Stimulated activated CD8-positive, alpha-beta memory T cell treated with anti-CD3 and anti-CD28 coated beads, Interleukin-12 subunit alpha, Interleukin-12 subunit beta, amount 100 ng/mL, for 24 hours (primary cell): ENCODE results near the gene DHRS3.
"Not testable (repeated sequence)": the region's sequence is repeated elsewhere in the genome, so short reads cannot be mapped to it uniquely, and the experiment has no call there.

Experiments
- DNase-seq: peaks from one replicate; pipeline ENCODE4 v3.0.0-alpha.2; 2020; ENCODE audit errors: extremely low read depth

The DHRS3 gene

DNA sequence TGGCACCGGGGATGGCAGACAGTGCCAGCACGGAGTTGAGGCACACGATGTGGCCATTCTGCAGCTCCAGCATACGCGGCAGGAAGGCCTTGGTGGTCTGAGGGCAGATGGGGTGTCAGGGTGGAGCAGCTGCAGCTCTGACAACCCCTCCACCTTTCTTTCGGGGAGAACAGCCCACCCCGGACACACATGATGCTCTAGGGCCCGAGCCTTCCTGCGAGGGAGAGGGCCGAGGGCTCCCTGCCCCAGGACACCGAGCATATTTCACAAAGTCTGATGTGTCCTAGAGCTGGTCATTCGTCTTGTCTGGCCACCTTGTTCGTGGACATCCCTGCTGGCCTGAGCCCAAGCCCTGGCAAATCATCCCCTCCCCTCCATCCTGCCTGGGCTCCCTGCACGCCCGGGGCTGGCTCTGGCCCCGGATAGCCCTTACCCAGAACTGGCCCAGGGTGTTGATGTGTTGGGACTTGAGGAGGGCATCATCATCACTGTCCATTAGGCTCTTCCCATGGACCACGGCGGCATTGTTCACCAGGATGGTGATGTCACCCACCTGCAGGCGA, 39.1 kb downstream of the DHRS3 start:
- no peak for DNase-seq

GRCh38 chr1:12577020-12577419, 41.0 kb downstream of the DHRS3 start:
- DNase-seq: no peak

- DNase-seq: no peak
These were observed 43.3 kb downstream of the DHRS3 start for GRCh38 chr1:12574757-12575139.

DNA sequence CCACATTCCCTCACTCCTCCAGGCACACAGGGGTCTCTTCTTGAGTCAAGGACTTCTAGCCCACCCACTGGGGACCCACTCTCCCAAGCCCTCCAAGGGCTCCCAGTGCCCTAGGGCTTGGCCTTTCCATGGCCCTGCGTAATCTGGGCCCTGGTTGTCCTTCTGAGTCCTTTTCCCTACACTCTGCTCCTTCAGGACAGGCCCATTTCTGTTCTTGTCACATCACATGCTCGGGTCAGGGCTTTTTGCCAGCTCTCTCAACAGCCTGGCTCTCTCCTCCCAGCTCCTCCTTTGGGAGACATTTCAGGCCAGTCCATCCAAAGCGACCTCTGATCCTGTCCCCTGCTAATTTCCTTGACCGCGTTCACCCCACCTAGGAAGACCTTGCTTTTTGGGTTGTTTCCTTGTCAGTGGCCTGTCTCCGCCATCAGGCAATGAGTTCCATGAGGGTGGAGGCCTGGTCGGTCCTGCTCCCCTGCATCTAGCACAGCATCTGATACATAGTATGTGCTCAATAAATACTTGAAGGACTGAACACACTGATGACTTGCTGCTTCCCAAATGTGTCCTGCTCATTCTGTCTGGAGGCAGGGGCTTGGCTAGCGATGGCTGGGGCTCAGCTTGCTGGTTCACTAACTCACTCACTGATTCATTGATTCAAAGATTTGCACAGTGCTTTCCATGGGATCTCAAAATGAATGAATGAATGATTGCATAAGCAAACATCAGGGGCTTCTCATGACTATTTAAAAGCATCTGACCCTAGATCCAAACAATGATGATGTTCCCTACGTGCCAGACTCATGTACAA, 44.8 kb downstream of the DHRS3 start:
- no peak for DNase-seq

- no peak for DNase-seq
These were observed 45.5 kb downstream of the DHRS3 start for GRCh38 chr1:12572522-12572921.

DNA sequence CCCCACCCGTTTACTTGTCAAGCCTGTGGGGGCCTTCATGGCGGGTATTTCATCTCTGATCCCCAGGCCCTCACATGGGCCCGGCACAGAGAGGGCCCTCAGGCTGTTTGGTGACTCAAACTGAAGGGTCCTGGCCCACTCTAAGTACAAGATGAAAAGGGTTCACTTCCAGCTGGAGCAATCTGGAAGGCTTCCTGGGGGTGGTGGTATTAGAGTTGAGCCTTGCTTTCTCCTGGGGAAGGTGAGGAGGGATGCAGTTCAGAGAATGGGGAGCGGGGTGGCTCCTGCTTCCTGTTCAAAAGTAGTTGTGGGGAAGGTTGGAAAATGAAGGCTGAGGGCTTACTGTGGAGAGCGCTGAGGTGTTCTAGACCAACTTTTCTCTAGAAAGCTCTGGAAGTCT, 47.7 kb downstream of the DHRS3 start:
- DNase-seq: no peak

DNA sequence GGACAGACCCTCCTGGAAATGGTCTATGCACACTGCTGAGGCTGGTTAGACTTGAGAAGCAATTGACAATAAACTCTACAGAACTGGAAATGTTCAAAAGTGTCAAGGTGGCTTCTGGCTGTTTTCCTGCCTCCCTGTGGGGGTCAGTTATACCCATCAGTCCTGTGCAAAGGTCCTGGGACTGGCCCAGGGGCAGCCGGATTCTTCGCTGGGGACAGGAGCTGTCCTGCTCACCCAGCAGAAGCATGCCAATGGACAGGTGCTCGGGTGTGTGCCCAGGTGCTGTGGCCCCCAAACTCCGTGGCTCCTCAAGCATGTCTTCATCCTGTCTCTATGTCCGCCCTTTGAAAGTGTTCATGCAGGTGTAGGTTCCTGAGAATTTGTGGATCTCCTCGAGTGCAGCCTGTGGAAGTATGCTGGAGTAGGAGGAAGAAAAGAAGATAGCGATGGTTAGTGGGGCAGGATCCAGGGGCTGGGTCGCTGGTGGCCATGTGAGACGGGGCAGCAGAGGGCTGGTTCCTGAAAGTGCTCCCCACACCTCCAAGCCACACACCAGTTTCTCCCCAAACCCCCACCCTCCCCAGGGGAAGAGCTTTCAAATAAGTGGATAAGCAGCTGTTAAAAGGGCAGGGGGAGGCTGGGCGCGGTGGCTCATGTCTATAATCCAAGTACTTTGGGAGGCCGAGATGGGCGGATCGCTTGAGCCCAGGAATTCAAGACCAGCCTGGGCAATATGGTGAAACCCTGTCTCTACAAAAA, 49.8 kb downstream of the DHRS3 start:
- DNase-seq: no peak

- DNase-seq: no peak
These were observed 50.7 kb downstream of the DHRS3 start for GRCh38 chr1:12567288-12567819.

DNA sequence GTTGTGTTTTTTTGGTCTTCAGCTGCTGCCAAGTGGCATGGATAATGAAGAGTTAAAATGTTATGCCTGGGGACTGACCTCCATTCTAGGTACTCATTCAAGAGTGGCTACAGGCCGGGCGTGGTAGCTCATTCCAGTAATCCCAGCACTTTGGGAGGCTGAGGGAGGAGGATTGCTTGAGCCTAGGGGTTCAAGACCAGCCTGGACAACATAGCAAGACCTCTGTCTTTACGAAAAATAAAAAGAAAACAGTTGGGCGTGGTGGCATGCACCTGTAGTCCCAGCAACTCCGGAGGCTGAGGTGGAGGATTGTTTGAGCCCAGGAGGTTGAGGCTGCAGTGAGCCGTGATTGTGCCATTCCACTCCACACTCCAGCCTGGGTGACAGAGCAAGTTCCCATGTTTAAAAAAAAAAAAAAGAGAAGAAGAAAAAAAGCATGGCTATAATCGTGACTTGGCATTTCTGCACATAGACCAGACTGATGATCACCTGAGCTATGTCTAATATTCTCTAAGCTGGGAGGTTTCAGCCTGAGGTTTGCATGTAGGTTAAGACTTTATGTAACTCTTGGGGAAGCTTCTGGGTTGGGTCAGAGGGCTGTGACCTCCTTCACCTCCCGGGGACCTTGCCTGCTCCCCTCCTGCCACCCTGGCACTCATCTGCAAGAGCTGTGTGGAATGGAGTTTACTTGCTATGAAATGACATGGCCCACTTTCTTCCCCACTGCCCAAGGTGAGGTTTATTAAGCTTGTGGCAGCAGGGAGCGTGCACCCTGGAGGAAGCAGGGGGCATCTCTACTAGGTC, 51.3 kb downstream of the DHRS3 start:
- no peak for DNase-seq

- DNase-seq: no peak
These were observed 52.1 kb downstream of the DHRS3 start for GRCh38 chr1:12565966-12566352.

GRCh38 chr1:12565094-12565965, 52.7 kb downstream of the DHRS3 start:
- DNase-seq: no peak

DNA sequence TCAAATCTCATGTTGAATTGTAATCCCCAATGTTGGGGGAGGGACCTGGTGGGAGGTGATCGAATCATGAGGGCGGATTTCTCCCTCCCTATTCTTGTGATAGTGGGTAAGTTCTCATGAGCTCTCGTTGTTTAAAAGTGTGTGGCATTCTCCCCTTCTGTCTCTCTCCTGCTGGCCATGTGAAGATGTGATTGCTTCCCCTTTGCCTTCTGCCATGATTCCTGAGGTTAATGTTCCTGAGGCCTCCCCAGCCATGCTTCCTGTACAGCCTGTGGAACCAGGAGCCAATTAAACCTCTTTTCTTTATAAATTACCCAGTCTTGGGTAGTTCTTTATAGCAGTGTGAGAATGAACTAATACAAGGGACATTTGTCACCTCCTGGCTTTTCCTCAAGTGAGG, 53.8 kb downstream of the DHRS3 start:
- not testable (repeated sequence) for DNase-seq

DNA sequence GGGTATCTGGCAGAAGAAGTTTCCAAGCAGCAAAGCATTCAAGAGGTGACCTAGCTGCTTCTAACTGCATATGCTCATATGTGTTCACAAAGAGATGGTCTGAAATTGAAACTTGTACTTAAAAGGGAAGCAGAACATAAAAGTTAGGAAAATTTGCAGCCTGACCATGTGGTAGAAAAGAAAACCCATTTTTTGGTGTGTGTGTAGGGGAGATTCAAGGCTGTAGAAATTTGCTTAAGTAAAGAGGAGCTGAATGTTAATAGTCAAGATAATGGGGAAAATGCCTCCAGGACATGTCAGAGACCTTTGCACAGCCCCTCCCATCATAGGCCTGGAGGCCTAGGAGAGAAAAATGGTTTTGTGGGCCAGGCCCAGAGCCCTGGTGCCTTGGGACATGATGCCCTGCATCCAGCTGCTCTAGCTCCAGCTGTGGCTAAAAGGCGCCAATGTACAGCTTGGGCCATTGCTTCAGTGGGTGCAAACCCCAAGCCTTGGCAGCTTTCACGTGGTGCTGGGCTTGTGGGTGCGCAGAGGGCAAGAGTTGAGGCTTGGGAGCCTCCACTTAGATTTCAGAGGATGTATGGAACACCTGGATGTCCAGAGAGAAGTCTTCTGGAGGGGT, 54.9 kb downstream of the DHRS3 start:
- DNase-seq: no peak

DNA sequence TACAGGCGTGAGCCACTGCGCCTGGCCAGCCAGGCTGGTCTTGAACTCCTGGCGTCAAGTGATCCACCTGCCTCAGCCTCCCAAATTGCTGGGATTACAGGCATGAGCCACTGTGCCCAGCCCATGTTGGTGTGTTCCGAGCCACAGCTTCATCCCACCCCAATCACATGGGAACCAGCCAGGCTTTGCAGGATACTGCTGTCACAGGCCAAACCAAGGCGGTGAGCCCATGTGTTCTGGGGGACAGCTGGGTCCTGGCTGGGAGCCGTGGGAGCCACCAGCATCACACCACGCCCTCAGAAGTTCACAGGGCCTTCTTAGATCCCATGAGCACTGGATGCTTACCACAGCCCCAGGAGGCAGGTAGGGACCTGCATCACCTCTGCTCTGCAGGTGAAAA, 56.9 kb downstream of the DHRS3 start:
- no peak for DNase-seq

- no peak for DNase-seq
These were observed 60.8 kb downstream of the DHRS3 start for GRCh38 chr1:12556957-12557935.

- DNase-seq: no peak
These were observed 61.6 kb downstream of the DHRS3 start for GRCh38 chr1:12556368-12556930.

- no peak for DNase-seq
These were observed 62.3 kb downstream of the DHRS3 start for GRCh38 chr1:12555411-12556367.
